GM12878 (cell line): ENCODE results near the gene CERCAM.

Experiments used
- ESRRA ChIP-seq: IDR thresholded peaks from 2 replicates; pipeline ENCODE4 v1.6.1; 2012; ENCODE audit warnings: mild to moderate bottlenecking, low read length, improper control_type of control experiment
- EZH2 ChIP-seq: IDR thresholded peaks from 2 replicates; pipeline ENCODE4 v1.6.1; 2012; ENCODE audit warnings: low read depth, mild to moderate bottlenecking, control low read depth, inconsistent platforms, low read length, borderline replicate concordance; ENCODE audit not compliant: control insufficient read depth
- FOXM1 ChIP-seq: IDR thresholded peaks from 2 replicates; pipeline ENCODE4 v1.6.1; 2012; ENCODE audit warnings: low read depth, mild to moderate bottlenecking, inconsistent platforms, low read length, moderate library complexity
- GABPA ChIP-seq: IDR thresholded peaks from 2 replicates; pipeline ENCODE4 v1.6.1; 2014; ENCODE audit warnings: antibody characterized with exemption, low read depth, mild to moderate bottlenecking, inconsistent platforms
- REST ChIP-seq: IDR thresholded peaks from 2 replicates; pipeline ENCODE4 v1.6.1; 2012; ENCODE audit warnings: mild to moderate bottlenecking, low read depth, low read length
- ZSCAN29 ChIP-seq: fragments of 450-650 bp; IDR thresholded peaks from 2 replicates; pipeline ENCODE4 v1.6.1; 2017; ENCODE audit warnings: mild to moderate bottlenecking, moderate library complexity
- TF ChIP-seq, protein P1 (sequence below), 3 experiments: IDR thresholded peaks in 2 of 3; conservative IDR thresholded peaks in 1 of 3; 2 replicates each; pipeline ENCODE4 v1.5.1; 2011; ENCODE audit warnings: low read depth in 3 of 3, low read length in 3 of 3, mild to moderate bottlenecking in 3 of 3, control low read depth in 2 of 3, moderate library complexity in 2 of 3, inconsistent platforms in 1 of 3, mixed read lengths in 1 of 3; ENCODE audit not compliant: control insufficient read depth in 2 of 3, insufficient read depth in 1 of 3; ENCODE audit errors: extremely low read depth in 1 of 3
- TF ChIP-seq, protein P2 (sequence below): fragments of 450-650 bp; IDR thresholded peaks from 2 replicates; pipeline ENCODE4 v1.6.1; 2014; ENCODE audit warnings: mild to moderate bottlenecking

- no peak for TF ChIP-seq REST
- no peak for TF ChIP-seq FOXM1
- TF ChIP-seq, protein P1, sequence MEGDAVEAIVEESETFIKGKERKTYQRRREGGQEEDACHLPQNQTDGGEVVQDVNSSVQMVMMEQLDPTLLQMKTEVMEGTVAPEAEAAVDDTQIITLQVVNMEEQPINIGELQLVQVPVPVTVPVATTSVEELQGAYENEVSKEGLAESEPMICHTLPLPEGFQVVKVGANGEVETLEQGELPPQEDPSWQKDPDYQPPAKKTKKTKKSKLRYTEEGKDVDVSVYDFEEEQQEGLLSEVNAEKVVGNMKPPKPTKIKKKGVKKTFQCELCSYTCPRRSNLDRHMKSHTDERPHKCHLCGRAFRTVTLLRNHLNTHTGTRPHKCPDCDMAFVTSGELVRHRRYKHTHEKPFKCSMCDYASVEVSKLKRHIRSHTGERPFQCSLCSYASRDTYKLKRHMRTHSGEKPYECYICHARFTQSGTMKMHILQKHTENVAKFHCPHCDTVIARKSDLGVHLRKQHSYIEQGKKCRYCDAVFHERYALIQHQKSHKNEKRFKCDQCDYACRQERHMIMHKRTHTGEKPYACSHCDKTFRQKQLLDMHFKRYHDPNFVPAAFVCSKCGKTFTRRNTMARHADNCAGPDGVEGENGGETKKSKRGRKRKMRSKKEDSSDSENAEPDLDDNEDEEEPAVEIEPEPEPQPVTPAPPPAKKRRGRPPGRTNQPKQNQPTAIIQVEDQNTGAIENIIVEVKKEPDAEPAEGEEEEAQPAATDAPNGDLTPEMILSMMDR (IDR thresholded peaks at IDR 0.05 in 2 of 3, conservative IDR thresholded peaks at IDR 0.05 in 1 of 3; ENCODE audit: control insufficient read depth in 2 of 3, extremely low read depth in 1 of 3, insufficient read depth in 1 of 3, low read depth in 3 of 3, low read length in 3 of 3), result no peak
- no peak for TF ChIP-seq ZSCAN29
- TF ChIP-seq EZH2, result no peak
- no peak for TF ChIP-seq GABPA
- TF ChIP-seq, protein P2, sequence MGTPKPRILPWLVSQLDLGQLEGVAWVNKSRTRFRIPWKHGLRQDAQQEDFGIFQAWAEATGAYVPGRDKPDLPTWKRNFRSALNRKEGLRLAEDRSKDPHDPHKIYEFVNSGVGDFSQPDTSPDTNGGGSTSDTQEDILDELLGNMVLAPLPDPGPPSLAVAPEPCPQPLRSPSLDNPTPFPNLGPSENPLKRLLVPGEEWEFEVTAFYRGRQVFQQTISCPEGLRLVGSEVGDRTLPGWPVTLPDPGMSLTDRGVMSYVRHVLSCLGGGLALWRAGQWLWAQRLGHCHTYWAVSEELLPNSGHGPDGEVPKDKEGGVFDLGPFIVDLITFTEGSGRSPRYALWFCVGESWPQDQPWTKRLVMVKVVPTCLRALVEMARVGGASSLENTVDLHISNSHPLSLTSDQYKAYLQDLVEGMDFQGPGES, result no peak
- TF ChIP-seq ESRRA, result no peak
These were observed 36.5 kb downstream of the CERCAM start for GRCh38 chr9:128457207-128457606.
